GM12891 (cell line): Measurements from ENCODE around the gene TAOK3.

Experiments used
- DNase-seq: peaks from one replicate; pipeline ENCODE4 v3.0.0; 2011; ENCODE audit warnings: low spot score; ENCODE audit not compliant: insufficient read length
- FAIRE-seq: peaks from 2 replicates; lab custom pipeline; 2011; peaks lifted over from hg19 to GRCh38; lab: Jason Lieb, UNC
- PAX5 ChIP-seq: IDR thresholded peaks from 2 replicates; pipeline ENCODE4 v1.6.1; 2011; ENCODE audit warnings: low read length, moderate library complexity, mild to moderate bottlenecking; ENCODE audit not compliant: insufficient read depth, severe bottlenecking
- POLR2A ChIP-seq: IDR thresholded peaks from 2 replicates; pipeline ENCODE4 v1.6.1; 2011; ENCODE audit warnings: low read depth, low read length, control low read depth
- POLR2AphosphoS5 ChIP-seq: IDR thresholded peaks from 2 replicates; pipeline ENCODE4 v1.6.1; 2011; ENCODE audit warnings: low read depth, low read length, control low read depth
- POU2F2 ChIP-seq: IDR thresholded peaks from 2 replicates; pipeline ENCODE4 v1.6.1; 2011; ENCODE audit warnings: low read depth, mild to moderate bottlenecking, control low read depth, low read length, moderate library complexity
- SPI1 ChIP-seq: IDR thresholded peaks from 2 replicates; pipeline ENCODE4 v1.6.1; 2011; ENCODE audit warnings: low read depth, low read length, control low read depth
- TAF1 ChIP-seq: IDR thresholded peaks from 2 replicates; pipeline ENCODE4 v1.6.1; 2011; ENCODE audit warnings: low read depth, low read length, control low read depth

The TAOK3 gene

DNA sequence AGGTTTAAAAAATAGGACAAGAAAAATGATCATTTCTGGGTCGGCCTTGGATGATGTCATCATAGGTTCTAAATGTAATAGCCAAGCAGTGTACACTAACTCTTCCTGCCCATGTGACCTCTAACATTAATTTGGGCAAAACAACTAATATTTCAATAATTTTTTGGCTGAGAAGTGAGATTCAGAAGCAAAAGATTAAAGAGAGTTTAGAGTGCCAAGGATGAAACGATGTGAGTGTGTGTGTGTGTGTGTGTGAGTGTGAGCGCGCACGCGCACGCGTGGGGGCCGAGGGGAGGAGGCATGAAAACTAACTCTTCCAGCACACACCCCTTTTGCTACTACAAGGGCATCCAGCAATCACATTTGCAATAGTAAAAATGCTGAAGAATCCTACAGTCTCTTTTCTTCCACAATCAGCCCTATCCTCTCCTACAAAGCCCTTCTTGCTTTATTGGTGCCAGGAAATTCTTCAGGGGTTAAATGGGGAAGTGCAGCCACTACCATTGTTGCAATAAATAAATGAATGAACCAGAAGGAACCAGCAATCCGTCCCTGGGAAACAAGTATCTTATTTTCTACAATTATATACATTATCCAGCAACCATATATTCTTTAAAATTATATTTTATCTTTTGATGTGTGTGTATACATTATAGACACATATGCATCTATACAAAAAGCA lies 183.9 kb downstream of the TAOK3 start:
- FAIRE-seq = no peak
- no peak for TF ChIP-seq POLR2A
- no peak for TF ChIP-seq POU2F2
- TF ChIP-seq PAX5 = no peak
- TF ChIP-seq POLR2AphosphoS5 = no peak
- no peak for TF ChIP-seq SPI1
- no peak for TF ChIP-seq TAF1
- no peak for DNase-seq

GRCh38 chr12:118187751-118188435 lies 184.8 kb downstream of the TAOK3 start:
- no peak for DNase-seq
- no peak for TF ChIP-seq POU2F2
- TF ChIP-seq POLR2A = no peak
- TF ChIP-seq TAF1 = no peak
- TF ChIP-seq PAX5 = no peak
- TF ChIP-seq SPI1 = no peak
- no peak for FAIRE-seq

DNA sequence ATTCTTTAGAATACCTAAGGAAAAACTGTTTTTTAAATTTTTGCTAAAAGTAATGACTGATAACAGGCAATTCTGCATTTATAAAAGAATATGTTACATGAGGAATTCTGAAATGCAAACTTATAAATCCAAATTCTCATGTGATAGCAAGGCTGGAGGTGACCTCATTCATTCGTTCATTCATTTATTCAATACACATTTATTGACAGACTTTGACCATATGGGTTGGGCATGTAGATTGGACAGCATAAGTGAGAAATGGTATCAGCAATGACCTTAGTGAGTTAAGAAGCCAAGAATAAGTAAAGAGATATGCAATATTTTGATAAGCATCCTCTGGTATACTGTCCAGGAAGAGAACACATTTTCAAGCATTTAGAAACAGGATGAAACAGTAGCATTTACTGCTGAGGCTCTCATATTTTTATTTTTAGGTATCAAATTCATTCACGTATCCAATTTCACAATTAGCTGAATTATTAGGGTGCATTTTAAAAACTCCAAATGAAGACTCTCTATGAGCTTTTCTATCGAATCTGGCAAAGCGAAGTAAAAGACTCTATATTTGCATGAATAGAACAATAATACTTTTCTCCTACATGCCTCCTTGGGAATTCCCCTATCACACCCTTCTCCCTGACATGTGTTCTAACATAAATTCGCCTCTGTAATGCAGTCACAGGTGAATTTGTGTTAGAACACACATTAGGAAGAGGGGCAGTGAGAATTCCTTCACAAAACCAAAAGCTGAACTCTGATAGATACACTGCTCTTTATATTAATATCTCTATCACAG lies 186.9 kb downstream of the TAOK3 start:
- DNase-seq (no peak), FAIRE-seq (peak; percentile 5)
- no peak for TF ChIP-seq POLR2A
- no peak for TF ChIP-seq TAF1
- TF ChIP-seq POU2F2 = no peak
- no peak for TF ChIP-seq SPI1
- no peak for TF ChIP-seq POLR2AphosphoS5
- no peak for TF ChIP-seq PAX5

- DNase-seq (no peak), FAIRE-seq (no peak)
- TF ChIP-seq TAF1 = no peak
- TF ChIP-seq SPI1 = 0 out of 2 replicates have a peak, but pooled peaks have one; percentile 16
Observed at GRCh38 chr12:118183711-118184110, 189.0 kb downstream of the TAOK3 start.

DNA sequence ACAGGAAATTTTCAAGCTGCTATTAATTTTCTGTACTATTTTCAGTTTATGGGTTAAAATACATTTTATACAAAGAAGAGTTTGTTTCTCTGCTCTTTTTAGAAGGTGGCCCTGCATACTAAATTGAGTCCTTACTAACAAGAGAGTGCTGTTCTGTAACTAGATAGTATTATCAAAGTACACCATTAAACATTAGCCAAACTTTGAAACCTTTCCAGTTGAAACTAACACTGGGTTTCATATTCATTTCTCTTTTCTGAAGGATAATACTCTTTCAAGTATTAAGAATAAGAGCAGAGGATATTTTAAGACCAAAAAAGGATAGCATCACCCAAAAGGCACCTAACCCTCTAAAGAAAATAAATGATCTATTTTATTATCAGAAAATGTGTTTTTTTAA lies 189.6 kb downstream of the TAOK3 start:
- TF ChIP-seq POLR2AphosphoS5 (no peak), SPI1 (no peak), TAF1 (no peak), PAX5 (no peak), POU2F2 (no peak), POLR2A (no peak)
- DNase-seq (no peak), FAIRE-seq (no peak)

DNA sequence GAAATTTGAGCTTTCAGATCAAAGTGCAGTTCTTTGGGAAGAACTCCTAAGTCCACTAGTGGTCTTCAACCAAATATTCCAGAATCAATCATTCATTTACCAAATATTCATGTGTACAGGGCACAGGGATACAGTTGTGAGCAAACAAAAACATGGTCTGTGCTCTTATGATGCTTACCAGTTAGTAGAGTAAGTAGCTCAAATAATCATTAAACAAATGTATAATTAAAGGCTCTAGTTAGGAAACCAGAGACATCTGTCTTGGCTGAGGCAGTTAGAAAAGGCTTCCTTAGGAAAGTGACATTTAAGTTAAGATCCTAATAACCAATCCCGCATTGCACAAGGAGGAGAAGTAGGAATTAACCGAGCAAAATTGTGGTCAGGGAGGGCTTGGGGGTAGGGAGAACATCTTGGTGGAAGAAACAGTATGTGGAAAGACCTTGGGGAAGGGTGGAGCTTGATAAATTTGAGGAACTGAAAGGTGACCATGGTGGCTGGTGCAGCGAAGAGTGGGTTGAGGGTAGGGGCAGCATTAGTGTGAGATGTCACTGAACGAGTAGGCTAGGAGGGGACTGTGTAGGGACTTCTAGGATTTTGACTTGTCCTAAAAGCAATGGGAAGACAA lies 196.8 kb downstream of the TAOK3 start:
- FAIRE-seq = peak; percentile 87
- TF ChIP-seq SPI1 = peak; percentile 98
- no peak; the same call in 1 of the 2 replicates for TF ChIP-seq POU2F2
- peak; percentile 23 for DNase-seq

DNA sequence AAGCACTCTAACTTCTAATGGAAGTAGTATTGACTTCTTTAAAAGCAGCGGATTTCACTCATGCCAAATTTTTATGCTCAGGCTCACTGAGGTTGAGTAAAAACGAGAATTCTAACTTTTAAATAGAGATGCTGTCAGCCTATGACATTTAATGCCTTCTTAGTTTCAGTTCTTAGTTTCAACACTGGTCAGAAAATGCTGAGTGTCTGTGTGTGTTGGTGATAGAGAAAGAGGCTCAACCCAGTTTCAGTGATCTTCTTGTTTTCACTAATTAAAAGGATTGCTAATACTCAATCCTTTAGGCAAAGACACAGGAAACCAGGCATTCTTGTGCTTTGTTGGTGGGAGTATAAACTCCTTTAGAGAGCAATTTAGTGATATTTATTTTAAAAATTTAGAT lies 205.8 kb downstream of the TAOK3 start:
- no peak for TF ChIP-seq TAF1
- TF ChIP-seq POLR2A = no peak
- TF ChIP-seq POU2F2 = no peak
- TF ChIP-seq PAX5 = no peak
- TF ChIP-seq POLR2AphosphoS5 = no peak
- peak; percentile 78 for TF ChIP-seq SPI1
- FAIRE-seq (peak; percentile 95), DNase-seq (peak; percentile 54)

DNA sequence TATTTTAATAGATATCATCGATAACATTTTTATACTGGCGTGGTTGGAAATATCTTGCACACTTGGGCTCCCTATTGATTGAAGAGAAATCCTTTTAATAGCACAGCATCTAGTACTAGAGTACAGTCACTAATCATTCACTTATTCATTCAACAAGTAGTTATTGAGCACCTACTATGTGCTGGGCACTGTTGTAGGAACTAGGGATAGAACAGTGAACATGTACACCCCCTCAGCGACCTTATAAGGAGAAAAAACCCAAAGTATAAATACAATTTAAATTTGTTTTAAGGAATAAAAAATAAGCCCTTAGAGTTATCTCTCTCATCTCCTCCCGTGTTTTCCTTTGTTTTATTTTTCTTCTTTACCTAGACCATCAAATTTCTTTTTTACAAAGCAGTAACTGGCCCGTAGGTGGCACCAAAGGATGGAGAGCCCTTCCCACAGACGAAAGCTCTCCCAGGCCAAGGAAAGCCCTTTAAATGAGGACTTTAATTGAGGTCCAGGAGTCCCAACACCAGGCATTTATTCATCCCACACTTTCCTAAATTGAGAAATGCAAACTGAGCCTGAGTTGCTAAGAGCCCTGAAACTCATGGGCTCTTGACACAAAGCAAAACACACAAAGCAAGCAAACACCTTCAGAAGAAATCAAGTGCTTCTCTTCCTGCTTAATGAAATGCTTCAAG lies 207.8 kb downstream of the TAOK3 start:
- no peak for DNase-seq
- TF ChIP-seq PAX5 (no peak), POU2F2 (no peak)
- FAIRE-seq = no peak

DNA sequence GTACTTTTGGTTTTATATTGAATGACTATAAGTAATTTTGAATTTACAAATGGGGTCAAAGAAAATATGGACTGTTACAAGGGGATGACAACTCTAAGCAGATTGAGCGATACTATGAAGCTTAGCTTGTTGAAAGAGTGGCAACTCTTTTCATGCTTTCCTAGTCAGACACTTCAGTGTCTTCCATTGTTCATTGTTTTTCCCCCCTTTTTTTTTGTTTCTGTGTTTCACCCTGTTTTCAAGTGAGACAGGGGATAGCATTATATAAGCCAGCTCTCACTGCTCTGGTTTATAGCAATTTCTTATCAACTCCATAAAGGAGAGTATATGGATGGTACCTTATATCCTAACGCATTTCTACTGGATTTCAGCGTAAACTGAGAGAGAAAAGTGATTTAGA lies 212.2 kb downstream of the TAOK3 start:
- TF ChIP-seq SPI1 (no peak), TAF1 (no peak), POLR2AphosphoS5 (no peak), POLR2A (no peak), POU2F2 (no peak), PAX5 (no peak)
- DNase-seq = no peak
- FAIRE-seq = no peak
